Activated CD4-positive, alpha-beta T cell treated with anti-CD3 and anti-CD28 coated beads for 1 hour (primary cell): ENCODE data around the gene USP12.

Source experiments
- DNase-seq: peaks from one replicate; pipeline ENCODE4 v3.0.0-alpha.2; 2020

USP12 gene

DNA sequence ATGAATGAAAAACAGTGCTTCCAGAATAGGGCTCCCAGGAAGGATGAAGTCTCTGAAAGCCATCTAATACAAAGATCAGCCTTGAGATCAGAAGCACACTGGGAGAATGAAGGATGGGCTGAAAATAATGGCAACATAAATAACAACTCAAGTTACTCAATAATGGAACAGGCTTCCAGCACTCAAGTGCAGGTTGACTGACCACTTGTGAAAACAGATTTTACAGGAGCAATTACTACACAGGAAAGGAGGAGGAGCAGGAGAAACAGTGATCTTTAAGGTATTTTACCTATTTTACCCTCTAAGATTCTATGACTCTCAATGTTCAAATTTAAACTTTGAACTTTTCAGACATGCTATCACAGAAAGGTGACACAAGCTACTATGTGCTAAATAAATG, 106.0 kb downstream of the USP12 start:
- DNase-seq: no peak

DNA sequence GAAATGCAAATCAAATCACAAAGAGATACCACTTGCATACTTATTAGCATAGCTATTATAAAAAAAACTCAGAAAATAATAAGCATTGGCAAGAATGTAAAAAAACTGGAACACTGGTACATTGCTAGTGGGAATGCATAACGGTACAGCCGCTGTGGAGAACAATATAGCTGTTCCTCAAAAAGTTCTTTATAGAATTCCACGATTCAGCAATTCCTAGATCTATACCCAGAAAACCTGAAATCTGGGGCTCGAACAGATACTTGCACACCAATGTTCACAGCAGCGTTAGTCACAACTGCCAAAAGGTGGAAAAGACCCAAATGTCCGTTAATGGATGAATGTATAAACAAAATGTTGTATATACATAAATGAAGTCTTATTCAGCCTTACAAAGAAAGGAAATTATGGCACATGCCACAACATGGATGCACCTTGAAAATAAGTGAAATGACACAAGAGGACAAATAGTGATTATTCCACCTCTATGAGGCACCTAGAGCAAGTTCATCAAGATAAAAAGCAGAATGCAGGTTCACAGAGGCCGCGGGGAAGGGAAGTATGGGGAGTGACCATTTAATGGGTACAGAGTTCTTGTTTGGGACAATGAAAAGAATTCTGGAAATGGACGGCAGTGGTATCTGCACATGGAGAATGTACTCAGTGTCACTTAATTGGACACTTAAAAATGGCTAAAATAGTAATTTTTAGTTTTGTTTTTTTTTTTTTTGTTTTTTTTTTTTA, 107.2 kb downstream of the USP12 start:
- no peak for DNase-seq

DNA sequence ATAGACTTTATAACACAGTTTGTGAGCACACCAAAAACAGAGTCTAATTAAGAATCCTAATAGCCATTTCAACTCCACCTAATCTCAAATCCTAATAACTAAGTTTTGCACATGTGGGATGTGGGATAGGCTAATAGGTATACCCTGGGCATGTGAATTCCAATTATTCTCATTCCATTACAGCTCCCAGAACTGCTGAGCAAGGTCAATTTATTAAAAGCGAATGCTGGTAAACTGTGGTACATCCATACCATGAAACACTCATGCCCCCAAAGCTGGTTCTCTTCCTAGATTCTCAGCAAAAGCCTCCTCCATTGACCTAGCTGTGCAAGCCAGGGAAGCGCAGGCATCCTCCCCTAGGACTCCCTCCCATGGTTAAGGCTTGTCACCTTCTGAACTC, 113.8 kb downstream of the USP12 start:
- no peak for DNase-seq

DNA sequence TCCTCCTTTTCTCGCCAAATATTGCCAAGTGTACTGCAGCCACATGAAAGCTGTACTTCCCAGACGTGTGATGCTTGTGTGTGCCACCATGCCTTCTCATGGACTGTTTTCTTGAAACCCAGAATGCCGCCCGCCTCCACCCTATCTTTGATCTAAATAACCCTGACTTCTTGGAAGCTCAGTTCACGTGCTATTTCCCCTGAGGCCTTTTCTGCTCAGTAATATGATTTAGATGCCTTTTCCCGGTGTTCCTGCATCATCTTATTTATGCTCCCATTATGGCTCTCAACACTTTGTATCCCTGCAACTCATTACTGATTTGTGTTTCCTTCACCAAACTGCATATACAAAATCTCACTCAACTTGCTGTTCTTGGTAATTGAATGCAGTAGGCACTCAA, 116.1 kb downstream of the USP12 start:
- DNase-seq: no peak

DNA sequence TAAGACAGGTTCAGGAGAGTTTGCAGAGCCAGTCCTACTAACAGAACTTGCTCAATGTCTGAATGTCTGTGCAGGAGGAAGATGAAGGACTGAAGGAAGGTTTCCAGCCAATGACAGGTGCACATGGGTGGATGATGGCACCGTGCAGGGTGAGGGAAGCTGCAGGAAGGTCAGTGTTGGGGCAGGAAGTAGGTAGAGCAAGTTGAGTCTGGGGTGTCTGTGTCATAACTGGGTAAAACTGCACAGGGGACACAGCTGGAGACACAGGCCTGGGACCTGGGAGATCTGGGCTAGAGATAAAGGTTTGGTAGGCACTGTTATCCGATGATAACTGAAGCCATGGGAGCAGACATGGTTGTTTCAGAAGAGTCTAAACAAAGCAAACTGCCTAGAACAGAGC, 116.9 kb downstream of the USP12 start:
- no peak for DNase-seq

DNA sequence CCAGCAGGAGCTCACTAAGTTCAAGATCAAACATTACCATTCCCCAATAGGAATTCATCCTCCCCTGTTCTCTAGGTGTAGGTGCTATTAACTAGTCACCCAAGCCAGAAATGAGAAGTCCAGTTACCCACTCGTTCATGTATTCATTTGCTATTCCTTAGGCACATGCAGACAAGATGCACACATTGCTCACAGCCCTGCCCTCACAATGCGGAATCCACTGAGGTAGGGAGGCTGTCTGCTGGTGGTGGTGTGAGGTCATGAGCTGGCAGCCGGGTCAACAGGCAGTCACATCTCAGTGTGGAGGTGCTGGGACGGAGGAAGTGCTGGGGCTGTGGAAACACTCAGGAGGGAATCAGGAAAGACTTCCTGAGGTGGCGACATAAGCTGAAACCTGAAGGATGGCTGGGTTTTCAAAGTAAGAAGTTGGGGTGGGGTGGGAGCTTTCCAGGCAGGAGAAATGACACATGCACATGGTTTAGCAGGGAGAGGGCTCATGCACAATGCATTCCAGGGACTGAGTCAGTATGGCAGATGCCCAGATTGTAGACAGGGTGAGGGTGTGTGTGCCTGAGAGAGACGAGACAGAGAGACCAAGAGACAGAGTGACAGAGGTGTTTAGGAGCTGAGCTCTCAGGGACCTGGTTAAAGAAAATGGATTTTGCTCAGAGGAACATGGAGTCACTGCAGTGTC, 117.6 kb downstream of the USP12 start:
- DNase-seq: no peak

DNA sequence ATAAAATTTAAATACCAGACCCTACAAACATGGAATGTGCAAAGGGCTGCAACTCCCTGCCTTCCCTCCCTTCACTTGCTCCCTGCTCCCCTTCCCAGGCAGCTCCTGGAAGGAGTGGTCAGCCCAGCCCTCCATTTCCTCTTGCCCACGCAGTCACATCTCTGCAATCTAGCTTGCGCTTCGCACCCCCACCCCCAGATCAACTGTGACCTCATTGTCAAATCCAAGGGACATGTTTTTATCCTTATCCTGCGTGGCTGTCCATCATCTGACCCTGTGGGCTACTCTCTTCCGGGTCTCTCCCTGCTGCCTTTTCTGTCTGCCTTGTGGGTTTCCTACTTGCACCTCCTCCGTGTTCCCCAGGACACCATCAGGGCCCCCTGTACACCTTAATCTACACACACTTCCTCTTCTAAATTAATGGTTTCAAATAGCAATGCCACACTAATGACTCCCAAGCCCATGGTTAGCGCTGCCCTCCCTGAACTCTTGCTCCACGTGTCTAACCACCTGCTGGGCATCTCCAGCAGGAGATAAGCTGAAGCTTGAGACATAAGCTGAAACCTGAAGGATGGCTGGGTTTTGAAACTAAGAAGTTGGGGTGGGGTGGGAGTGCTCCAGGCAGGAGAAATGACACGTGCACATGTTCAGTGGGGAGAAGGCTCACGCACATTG, 118.3 kb downstream of the USP12 start:
- no peak for DNase-seq

DNA sequence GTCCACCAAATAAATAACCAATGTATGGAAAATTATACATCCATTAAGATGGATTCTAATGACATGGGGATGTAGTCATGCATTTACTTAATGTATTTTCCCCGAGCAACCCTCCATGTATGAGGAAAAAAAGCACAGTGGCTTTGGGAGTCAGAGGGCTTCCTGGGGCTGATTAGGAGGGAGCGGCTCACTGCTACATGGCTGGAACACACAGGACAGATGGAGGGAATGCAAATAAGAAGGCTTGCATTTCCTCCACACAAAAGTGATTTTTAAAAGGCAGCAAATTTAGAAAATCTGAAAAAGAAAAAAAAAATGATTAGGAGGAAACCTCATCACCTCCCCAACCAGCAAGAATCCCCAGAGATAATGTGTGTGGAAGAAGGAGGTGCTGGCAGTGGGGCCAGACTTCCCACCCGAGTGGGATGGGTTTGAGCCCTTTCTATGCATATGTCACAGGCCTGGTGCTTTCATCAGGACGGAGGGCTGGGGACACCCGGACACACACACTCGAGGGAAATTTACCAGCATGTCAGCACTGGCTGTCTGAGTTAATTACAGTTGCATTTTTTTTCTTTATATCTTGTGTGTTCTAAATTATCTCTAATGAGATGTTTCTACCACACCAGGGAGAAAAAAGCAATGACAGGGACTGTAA, 118.9 kb downstream of the USP12 start:
- DNase-seq: no peak

DNA sequence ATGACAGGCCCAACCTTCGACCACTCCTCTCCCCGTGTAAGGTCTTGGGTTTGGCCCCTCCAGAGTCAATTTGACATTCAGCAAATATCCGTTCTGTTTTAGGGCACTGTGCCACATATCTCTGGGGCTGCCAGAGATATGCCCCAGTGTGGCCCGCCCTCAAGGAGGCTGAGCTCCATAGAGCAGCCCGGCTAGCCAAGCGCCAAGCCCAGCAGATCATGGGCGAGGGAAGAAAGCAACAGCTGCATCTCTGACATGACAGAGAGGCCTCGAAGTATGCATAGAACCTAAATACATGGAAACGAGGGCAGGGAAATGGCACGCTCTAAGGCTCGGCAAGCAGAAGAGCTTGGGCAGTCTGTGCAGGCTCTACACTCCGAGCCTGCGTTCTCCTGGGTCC, 124.5 kb downstream of the USP12 start:
- DNase-seq: no peak

DNA sequence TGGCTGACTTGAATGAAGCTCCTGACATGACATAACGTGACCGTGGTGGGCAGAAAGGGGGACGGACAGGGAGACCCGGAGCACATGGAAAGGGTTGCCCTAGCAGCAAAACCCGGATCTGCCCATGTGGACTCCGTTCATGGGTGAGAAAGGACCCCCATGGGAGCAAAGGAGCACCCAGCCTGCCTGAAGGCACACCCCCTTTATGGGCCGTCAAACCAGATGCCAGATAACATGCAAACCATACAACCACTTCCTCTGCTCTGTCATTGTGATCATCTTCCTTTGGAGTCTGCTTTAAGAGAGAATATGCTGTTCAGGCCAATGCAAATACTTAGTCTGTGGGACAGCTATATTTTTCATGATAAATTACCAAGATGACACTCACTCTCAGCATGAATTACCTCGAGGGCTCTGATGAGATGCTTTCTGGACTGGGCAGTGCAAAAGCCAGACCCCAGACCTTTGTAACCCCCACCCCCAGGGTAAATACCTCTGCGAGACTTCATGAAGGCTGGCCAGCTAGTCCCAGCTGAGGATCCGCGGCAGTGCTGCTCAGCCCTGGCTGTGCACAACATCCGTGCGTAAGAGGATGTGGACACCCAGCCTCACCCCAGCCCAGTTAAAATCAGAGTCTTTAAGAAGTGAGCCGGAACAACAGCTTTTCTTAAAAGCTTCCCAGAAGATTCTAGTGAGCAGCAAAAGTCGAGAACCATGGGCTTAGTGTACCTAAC, 126.6 kb downstream of the USP12 start:
- no peak for DNase-seq

DNA sequence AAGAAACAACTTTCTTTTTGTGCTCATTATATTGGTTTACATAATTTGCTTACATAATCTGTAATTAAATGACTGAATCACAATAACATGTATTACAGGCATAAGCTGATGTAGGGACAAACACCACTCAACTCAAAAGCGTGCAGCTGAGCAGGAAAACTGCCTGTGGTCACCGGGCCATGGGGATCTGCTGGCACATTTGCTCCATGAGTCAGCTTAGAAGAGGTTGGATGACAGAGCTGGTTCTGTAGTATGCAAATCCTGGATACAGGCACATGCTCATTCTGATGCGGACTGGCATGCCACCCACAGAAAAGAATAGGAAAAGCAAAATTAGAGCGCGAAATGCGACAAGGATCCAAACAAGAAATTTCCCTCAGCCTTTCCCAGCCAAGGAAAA, 128.6 kb downstream of the USP12 start:
- no peak for DNase-seq

DNA sequence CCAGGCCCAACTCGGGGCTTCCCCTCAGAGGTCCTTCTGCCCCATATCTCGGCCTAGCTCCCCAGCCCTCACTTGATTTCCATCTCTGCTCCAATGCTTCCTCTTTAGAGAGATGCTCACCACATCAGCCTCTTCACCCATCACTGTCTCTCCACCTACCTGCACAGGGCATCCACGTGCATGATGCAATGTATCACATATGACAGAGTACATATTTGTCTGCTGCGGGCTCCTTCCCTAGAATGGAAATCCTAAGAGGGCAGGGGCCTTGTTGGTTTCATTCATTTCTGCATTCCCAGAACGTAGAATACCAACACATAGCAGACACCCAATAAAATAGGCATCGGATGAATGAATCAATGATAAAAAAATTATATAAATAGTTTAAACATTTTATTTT, 130.3 kb downstream of the USP12 start:
- DNase-seq: no peak

DNA sequence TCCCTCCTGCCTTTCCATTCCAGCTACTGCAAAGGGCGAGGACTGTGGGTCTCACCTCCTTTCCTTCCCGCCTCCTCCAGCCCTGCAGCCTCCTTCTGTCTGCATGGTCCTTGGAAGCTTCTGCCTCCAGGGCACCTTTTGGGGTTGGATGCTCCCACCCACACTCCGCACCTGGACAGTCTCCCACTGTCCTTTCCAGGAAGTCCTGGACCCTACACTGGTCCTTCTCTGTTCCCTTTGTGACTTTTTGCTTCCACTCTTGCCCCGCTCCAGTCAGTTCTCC, 130.8 kb downstream of the USP12 start:
- DNase-seq: no peak

DNA sequence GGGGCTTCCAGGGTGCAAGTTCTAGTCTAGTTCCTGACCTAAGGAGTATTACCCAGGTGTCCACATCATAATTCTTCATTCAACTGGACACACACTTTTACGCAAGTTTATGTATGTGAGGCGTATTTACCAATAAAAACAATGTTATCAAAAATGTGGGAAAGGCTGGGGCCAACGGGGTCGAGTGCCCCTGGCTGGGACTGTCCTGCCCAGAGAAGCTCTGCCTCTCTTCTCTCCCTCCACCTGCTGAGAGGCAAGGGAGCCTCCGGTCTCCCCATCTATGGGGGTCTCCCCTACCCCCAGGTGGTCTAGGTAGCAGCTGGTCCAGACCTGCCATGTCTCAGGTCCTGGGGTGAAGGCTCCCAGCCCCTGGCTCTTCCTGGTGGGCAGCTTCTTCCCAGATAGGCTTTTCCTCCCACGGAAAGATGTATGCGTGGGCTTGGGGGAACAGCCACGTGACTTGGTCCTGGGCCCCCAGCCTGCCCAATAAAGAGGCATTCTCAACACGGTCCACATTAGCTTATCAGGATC, 132.4 kb downstream of the USP12 start:
- no peak for DNase-seq

DNA sequence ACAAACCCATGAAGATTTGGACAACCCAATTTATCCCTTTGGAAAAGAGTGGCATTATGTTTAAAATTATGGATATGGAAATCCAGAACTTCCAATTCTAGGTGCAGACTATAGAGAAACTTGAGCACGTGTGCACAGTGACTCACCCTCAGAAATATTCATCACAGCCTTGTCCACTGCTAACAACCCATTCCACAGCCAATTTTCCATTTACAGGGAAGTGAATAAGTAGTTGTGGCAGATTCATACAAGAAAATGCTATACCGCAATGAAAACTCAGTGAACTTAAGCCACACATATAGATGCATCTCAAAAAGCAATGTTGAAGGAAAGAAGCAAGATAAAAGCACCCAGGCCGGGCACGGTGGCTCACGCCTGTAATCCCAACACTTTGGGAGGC, 133.3 kb downstream of the USP12 start:
- no peak for DNase-seq

DNA sequence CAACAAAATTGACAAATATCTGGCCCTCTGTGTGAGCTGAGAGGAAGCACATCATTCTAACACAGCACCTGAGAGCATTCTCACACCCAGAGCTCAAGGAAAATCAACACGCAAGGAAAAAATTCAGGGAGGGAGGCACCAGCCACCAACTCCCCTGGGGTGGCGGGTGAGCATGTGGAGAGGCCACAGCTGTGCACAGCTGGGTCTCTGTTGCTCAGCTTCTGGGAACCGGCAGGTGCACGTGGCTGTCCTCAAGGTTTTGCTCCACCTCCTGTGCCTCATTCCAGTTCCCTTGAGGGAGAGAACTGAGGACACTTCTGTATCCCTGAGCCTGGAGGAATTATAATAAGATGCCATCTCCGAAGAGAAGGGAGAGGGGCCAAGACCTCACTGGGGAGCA, 134.0 kb downstream of the USP12 start:
- no peak for DNase-seq

DNA sequence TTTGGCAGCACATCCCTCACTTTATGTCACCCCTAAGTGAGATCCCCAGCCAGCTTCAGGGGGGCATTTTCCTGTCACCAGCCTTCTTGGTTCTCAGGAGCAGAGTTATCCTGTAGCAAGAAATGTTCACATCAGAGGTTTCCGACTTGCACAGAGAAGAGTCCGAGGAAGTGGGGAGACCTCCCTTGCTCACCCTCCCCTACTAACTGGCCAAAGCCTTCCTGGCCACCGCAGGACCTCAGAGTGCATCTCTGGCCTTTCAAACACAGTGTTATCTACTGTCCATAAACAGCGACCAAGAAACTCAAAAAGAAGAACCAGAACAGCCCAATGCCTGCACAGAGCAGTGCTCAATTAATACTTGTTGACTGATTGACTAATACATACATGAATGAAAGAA, 134.4 kb downstream of the USP12 start:
- DNase-seq: no peak

DNA sequence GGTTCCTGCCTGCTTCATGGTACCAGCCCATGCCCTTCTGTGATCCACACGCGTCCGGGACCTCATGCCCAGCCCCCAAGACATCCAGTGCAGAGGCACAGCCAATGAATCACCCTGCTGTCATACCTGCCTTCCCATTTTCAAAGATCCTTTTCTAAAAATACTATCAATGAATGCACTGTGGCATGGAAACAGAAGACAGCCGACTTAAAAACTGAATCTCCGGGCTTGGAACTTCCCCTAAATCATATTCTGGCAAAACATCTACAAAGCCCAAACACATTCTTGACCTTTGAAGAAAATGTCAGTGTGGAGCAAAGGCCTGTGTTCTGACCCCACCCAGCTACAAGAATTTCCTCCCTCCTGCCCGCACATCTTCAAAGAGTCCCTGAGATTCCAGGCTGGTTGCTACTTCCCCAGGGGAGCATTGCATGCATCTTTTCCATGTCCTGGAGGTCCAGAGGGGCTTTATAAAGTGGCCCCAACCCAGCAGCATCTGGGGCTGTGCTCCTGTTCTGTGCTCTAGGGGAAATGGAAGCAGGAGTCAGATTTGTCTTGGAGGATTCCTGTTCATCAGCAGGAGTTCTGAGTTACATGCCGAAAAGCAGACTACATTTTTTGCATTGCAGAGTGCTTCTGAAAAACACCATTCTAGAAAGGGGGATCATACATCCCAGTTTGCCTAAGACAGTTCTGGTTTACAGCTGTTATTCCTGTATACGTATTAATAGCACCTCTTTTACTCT, 135.2 kb downstream of the USP12 start:
- DNase-seq: no peak

DNA sequence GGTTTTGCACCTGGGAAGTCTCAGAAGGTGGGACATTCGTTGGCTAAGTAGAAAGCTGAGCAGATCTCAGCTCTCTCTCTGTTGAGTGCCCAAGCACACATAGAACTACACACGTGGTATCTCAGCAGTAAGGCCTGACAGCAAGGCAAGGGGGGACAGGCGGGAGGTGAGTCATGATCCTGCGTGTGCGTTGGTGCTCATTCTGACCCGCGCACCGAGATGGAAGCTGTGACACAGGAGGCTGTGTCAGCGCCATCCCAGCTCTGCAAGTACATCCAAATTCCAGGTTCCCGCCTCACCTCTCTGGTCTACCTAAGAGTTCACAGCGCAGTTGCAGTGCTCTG, 135.7 kb downstream of the USP12 start:
- no peak for DNase-seq

DNA sequence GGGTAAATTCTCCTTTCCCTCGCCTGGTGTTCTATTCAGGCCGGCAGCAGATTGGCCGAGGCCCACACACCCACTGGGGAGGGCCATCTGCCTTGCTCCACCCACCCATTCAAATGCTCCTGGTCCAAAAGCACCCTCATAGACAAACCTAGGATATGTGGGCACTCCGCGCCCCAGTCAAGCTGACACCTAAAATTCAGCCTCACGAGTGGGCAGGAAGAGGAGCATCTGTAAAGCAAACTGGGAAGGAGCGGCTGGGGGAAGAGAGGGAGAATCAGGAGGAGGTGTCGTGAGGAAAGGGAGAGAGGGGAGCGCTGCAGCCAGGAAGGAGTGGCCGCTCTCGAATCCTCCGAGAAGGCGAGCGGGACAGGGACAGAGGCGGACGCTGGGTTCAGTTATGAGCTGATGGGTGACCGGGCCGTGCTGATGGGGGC, 136.9 kb downstream of the USP12 start:
- DNase-seq: no peak

DNA sequence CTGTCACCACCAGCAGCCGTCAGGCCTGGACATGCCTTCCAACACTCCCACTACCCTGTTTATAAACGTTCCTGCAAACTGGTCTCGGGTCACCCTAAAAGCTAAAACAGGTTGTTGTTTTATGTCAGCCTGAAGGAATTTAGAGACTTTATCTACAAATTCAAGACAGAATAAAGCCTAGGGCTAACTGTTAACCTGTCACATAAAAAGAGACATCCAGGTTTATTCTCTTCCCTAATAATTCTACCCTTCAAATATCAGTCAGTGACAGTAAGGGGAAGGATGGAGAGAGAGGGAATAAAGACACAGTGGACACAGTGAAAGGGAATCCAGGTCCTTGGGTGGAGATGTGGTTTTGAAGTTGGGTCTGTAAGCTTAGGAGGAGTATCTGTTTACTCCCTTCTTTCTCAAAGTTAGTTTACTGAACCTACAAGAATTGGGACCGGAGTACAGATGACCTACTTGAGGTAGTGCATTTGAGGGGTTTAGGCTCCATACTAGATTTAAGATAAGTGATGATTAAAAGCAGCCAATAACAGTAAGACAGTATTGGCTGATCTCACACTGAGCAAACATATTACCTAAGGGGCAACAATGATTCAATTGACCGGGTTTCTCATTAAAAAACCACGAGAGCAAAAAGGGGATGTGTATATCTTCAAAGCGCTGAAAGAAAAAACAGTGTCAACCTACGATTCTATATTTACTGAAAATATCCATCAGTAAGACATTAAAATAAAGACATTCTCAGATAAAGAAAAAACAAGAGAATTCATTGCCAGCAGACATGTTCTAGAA, 142.7 kb downstream of the USP12 start:
- DNase-seq: no peak
